Fibroblast of lung (primary cell): ENCODE measurements around the gene PDXK. TPM values are rescaled to one million over a fixed set of nuclear protein-coding genes. Genes with fewer than 3 reads are reported as not detected.

ENCODE experiments used
- DNase-seq, 2 donors: peaks; one replicate each; pipeline versions ENCODE4 v3.0.0 to v3.0.0-alpha.2; 2010; ENCODE audit warnings: low read depth in 2 of 2
- H2AFZ ChIP-seq: 2 replicates; pipeline ENCODE4 v1.5.1; 2012; ENCODE audit warnings: low read length, control low read depth, inconsistent platforms
- H3K27ac ChIP-seq: 2 replicates; pipeline ENCODE4 v1.5.1; 2011; ENCODE audit warnings: low read length, control low read depth; ENCODE audit not compliant: insufficient read depth
- H3K27me3 ChIP-seq: 2 replicates; pipeline ENCODE4 v1.5.1; 2011; ENCODE audit warnings: mild to moderate bottlenecking, low read length; ENCODE audit not compliant: control insufficient read depth, insufficient read depth
- H3K36me3 ChIP-seq: 2 replicates; pipeline ENCODE4 v1.5.1; 2011; ENCODE audit warnings: low read length; ENCODE audit not compliant: control insufficient read depth, insufficient read depth
- H3K4me1 ChIP-seq: 2 replicates; pipeline ENCODE4 v1.5.1; 2011; ENCODE audit warnings: low read length; ENCODE audit not compliant: control insufficient read depth, insufficient read depth; ENCODE audit errors: extremely low read depth
- H3K4me2 ChIP-seq: 2 replicates; pipeline ENCODE4 v1.5.1; 2011; ENCODE audit warnings: low read length, control low read depth; ENCODE audit not compliant: insufficient read depth; ENCODE audit errors: extremely low read depth
- H3K4me3 ChIP-seq, 4 experiments: fragments of 200-600 bp in 1 of 4; sonication (generic) in 1 of 4; replicated peaks in 1 of 4; 2 replicates each; pipeline ENCODE4 v1.5.1; 2011 to 2016; ENCODE audit warnings: low read length in 4 of 4, low read depth in 3 of 4, mild to moderate bottlenecking in 3 of 4, control low read depth in 2 of 4, inconsistent platforms in 1 of 4, mixed read lengths in 1 of 4; ENCODE audit not compliant: insufficient read depth in 1 of 4; ENCODE audit errors: control extremely low read depth in 1 of 4
- H3K79me2 ChIP-seq: 2 replicates; pipeline ENCODE4 v1.5.1; 2012; ENCODE audit warnings: mild to moderate bottlenecking, low read length, inconsistent platforms; ENCODE audit not compliant: control insufficient read depth, insufficient read depth
- H3K9ac ChIP-seq: 2 replicates; pipeline ENCODE4 v1.5.1; 2011; ENCODE audit warnings: mild to moderate bottlenecking, low read length, control low read depth; ENCODE audit not compliant: insufficient read depth
- H3K9me3 ChIP-seq: 2 replicates; pipeline ENCODE4 v1.5.1; 2012; ENCODE audit warnings: low read depth, low read length; ENCODE audit not compliant: control insufficient read depth, insufficient read depth
- H4K20me1 ChIP-seq: 2 replicates; pipeline ENCODE4 v1.5.1; 2011; ENCODE audit warnings: low read length; ENCODE audit not compliant: control insufficient read depth, insufficient read depth; ENCODE audit errors: extremely low read depth
- CTCF ChIP-seq, 2 donors: IDR thresholded peaks in 1 of 2; conservative IDR thresholded peaks in 1 of 2; 1 replicate in 1 of 2; 2 replicates in 1 of 2; pipeline ENCODE4 v1.5.1; 2011 to 2012; ENCODE audit warnings: low read length in 2 of 2, control low read depth in 1 of 2, inconsistent platforms in 1 of 2, low read depth in 1 of 2, mild to moderate bottlenecking in 1 of 2
- EZH2 ChIP-seq: IDR thresholded peaks from 2 replicates; pipeline ENCODE4 v1.5.1; 2012; ENCODE audit warnings: low read length, control low read depth, mild to moderate bottlenecking; ENCODE audit errors: missing control alignments
- polyA plus RNA-seq, 2 donors: library from polyadenylated mRNA; depleted of rRNA in 1 of 2; stranded (reverse) in 1 of 2; unstranded in 1 of 2; fragments of >200 nt; gene quantifications; 2 replicates each; pipeline ENCODE4 v1.2.1, GENCODE V29; 2011 to 2012; ENCODE audit warnings: missing spikeins in 1 of 2
- total RNA-seq: library from RNA; depleted of rRNA; stranded (reverse); fragments of >200 nt; gene quantifications from 2 replicates; pipeline ENCODE4 v1.2.1, GENCODE V29; 2014

The PDXK gene
- total and polyA plus RNA-seq, 2 donors (not counting 1 experiment from before 2014, with no cell fraction given): 47.4 to 146 TPM

- TF ChIP-seq EZH2: no peak
- no peak for TF ChIP-seq CTCF (conservative IDR thresholded peaks at IDR 0.05 in 1 of 2, IDR thresholded peaks at IDR 0.05 in 1 of 2; ENCODE audit: low read depth in 1 of 2, low read length in 2 of 2)
- DNase-seq: no peak
- Histone ChIP-seq H3K36me3 (peaks cover 40% of the 10 kb centered on the region), H3K4me2 (no peak overlapping the region), H3K9ac (no peak overlapping the region), H3K27me3 (no peaks in the 10 kb centered on the region), H3K4me1 (peaks cover 5% of the 10 kb centered on the region), H3K27ac (no peak overlapping the region), H3K4me3 (no peak overlapping the region), H4K20me1 (no peaks in the 10 kb centered on the region), H3K9me3 (no peaks in the 10 kb centered on the region), H3K79me2 (peaks cover 18% of the 10 kb centered on the region), H2AFZ (no peak overlapping the region)
These were observed 75.9 kb downstream of the PDXK start for GRCh38 chr21:43794857-43795256.

GRCh38 chr21:43797415-43797814 lies 78.5 kb downstream of the PDXK start:
- peaks cover 3% of the 10 kb centered on the region for H3K79me2 ChIP-seq
- DNase-seq: no peak
- no peak overlapping the region for H3K9ac ChIP-seq
- H3K27me3 ChIP-seq: no peaks in the 10 kb centered on the region
- H2AFZ ChIP-seq: no peak overlapping the region
- no peaks in the 10 kb centered on the region for H3K4me1 ChIP-seq
- peaks cover 49% of the 10 kb centered on the region for H3K36me3 ChIP-seq
- no peak for TF ChIP-seq EZH2
- no peak for TF ChIP-seq CTCF (conservative IDR thresholded peaks at IDR 0.05 in 1 of 2, IDR thresholded peaks at IDR 0.05 in 1 of 2; ENCODE audit: low read depth in 1 of 2, low read length in 2 of 2)
- no peaks in the 10 kb centered on the region for H3K9me3 ChIP-seq
- no peaks in the 10 kb centered on the region for H4K20me1 ChIP-seq
- no peak overlapping the region for H3K27ac ChIP-seq
- no peak overlapping the region for H3K4me2 ChIP-seq
- no peak overlapping the region for H3K4me3 ChIP-seq

DNA sequence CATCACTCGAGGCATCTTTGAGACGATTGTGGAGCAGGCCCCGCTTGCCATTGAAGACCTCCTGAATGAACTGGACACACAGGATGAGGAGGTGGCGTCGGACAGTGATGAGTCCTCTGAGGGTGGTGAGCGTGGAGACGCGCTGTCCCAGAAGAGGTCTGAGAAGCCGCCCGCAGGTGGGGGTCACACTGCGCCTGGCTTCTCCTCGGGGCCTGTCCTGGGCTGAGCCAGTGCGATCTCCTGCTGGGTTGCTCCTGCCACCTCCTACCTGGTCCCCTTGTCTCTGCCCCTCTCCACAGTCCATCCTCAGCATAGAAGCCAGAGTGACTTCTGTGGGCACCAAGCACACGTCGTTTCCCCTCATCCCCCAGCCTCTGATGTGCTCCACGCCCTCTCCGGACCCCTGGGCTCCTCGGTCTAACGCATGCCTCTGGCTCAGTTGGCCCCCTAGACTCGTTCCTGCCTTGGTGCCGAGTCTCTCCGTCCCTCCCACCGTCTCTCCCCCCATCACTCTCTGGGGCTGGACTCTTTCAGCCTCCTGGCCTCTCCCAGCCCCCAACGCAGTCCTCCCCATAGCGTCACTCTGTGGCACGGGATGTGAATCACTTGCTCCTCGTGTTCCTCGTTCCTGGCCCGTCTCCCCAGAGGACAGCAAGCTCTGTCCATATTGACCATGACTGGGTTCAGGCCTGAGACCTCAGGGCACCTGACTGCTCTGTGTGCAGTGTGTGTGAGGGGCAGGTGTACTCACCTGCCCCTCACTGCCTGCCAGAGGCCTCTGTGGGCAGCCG lies 79.2 kb downstream of the PDXK start:
- Histone ChIP-seq H3K9me3 (no peaks in the 10 kb centered on the region), H3K79me2 (peaks cover 3% of the 10 kb centered on the region), H2AFZ (no peak overlapping the region), H3K36me3 (peaks cover 53% of the 10 kb centered on the region), H3K27me3 (no peaks in the 10 kb centered on the region), H4K20me1 (no peaks in the 10 kb centered on the region), H3K4me2 (no peak overlapping the region), H3K4me1 (no peaks in the 10 kb centered on the region), H3K9ac (no peak overlapping the region), H3K27ac (no peak overlapping the region), H3K4me3 (no peak overlapping the region)
- DNase-seq: no peak
- TF ChIP-seq CTCF (conservative IDR thresholded peaks at IDR 0.05 in 1 of 2, IDR thresholded peaks at IDR 0.05 in 1 of 2; ENCODE audit: low read depth in 1 of 2, low read length in 2 of 2) (no peak), EZH2 (no peak)
